GM18951 (cell line): Measurements from ENCODE around the gene UPK2.

Experiments used
- POLR2A ChIP-seq: IDR thresholded peaks from 4 replicates; pipeline ENCODE4 v1.6.1; 2011; ENCODE audit warnings: mild to moderate bottlenecking; ENCODE audit not compliant: insufficient read length, insufficient read depth; ENCODE audit errors: extremely low read depth
- in situ Hi-C: fragments of 300-500 bp; cut with MboI; formaldehyde crosslinking; loops from one replicate; pipeline ENCODE4 v1.12.0; 2022; ENCODE audit warnings: low sequenced_read_pairs, mixed read lengths, inconsistent platforms; ENCODE audit not compliant: unreplicated experiment

The UPK2 gene

GRCh38 chr11:118997627-118998387, 41.7 kb downstream of the UPK2 start, which contains the start of gene CENATAC:
CENATAC (plus strand) TSS chr11:118998138; CDS start chr11:118998198, 60 bp downstream.
- in situ Hi-C loops: no loop called here
- TF ChIP-seq POLR2A: peak; percentile 91

DNA sequence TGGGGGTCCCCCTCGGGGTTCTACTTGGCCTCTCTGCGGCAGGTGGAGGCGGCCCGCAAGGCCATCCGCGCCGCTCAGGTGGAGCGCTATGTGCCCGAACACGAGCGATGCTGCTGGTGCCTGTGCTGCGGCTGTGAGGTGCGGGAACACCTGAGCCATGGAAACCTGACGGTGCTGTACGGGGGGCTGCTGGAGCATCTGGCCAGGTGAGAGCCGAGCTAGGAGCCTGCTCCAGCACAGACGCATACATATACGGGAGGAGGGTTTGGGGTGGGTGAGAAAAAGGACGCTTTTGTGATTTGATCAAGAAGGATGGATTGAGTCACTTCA, 42.3 kb downstream of the UPK2 start:
- TF ChIP-seq POLR2A: no peak
- in situ Hi-C loops: no loop called here

GRCh38 chr11:118998822-118999221, 42.7 kb downstream of the UPK2 start:
- TF ChIP-seq POLR2A: no peak
- in situ Hi-C loops: no loop called here

GRCh38 chr11:119000906-119001305, 44.8 kb downstream of the UPK2 start:
- no peak for TF ChIP-seq POLR2A
- in situ Hi-C loops: no loop called here

GRCh38 chr11:119006656-119007055, 50.6 kb downstream of the UPK2 start:
- TF ChIP-seq POLR2A: no peak
- in situ Hi-C loops: no loop called here
